HepG2 (cell line): ENCODE measurements around the gene PIM3. TPM values are rescaled to one million over a fixed set of nuclear protein-coding genes. Genes with fewer than 3 reads are reported as not detected.

ENCODE experiments used
- ATAD3A ChIP-seq: sonication (generic); formaldehyde crosslinking; IDR thresholded peaks from 2 replicates; pipeline ENCODE4 v1.4.0; 2020; ENCODE audit warnings: missing genetic modification reagents
- CAMTA2 ChIP-seq: sonication (generic); formaldehyde crosslinking; IDR thresholded peaks from 2 replicates; pipeline ENCODE4 v1.4.0; 2020; ENCODE audit warnings: mild to moderate bottlenecking, missing genetic modification reagents, borderline replicate concordance
- GATA4 ChIP-seq: sonication (generic); IDR thresholded peaks from 2 replicates; pipeline ENCODE4 v1.6.1; 2016; ENCODE audit warnings: antibody characterized with exemption, low read depth, borderline replicate concordance
- HDAC1 ChIP-seq: sonication (generic); formaldehyde crosslinking; IDR thresholded peaks from 2 replicates; pipeline ENCODE4 v1.5.1; 2020; ENCODE audit warnings: mild to moderate bottlenecking, missing genetic modification reagents
- HNRNPK ChIP-seq: fragments of 200-400 bp; formaldehyde crosslinking; IDR thresholded peaks from 2 replicates; pipeline ENCODE4 v1.6.1; 2018; ENCODE audit warnings: low read length, low read depth, moderate library complexity, mild to moderate bottlenecking; ENCODE audit not compliant: poor library complexity, severe bottlenecking
- HOXA3 ChIP-seq: sonication (generic); formaldehyde crosslinking; IDR thresholded peaks from 2 replicates; pipeline ENCODE4 v1.5.0; 2020; ENCODE audit warnings: missing genetic modification reagents
- NFYB ChIP-seq: sonication (generic); formaldehyde crosslinking; IDR thresholded peaks from 2 replicates; pipeline ENCODE4 v1.4.0; 2020; ENCODE audit warnings: missing genetic modification reagents
- POGZ ChIP-seq: sonication (generic); formaldehyde crosslinking; IDR thresholded peaks from 2 replicates; pipeline ENCODE4 v1.4.0; 2020; ENCODE audit warnings: mild to moderate bottlenecking, missing genetic modification reagents
- REPIN1 ChIP-seq: sonication (generic); formaldehyde crosslinking; IDR thresholded peaks from 2 replicates; pipeline ENCODE4 v1.8.0; 2022; ENCODE audit warnings: missing genetic modification reagents, low read depth, mild to moderate bottlenecking, borderline replicate concordance
- SRSF1 ChIP-seq: fragments of 200-400 bp; formaldehyde crosslinking; optimal IDR thresholded peaks from 2 replicates; pipeline ENCODE3; 2017; ENCODE audit warnings: mild to moderate bottlenecking, low read depth, low read length, moderate library complexity
- TSC22D2 ChIP-seq: sonication (generic); formaldehyde crosslinking; IDR thresholded peaks from 2 replicates; pipeline ENCODE4 v1.5.1; 2020; ENCODE audit warnings: missing genetic modification reagents, mild to moderate bottlenecking, borderline replicate concordance
- ZBTB14 ChIP-seq: sonication (generic); formaldehyde crosslinking; IDR thresholded peaks from 2 replicates; pipeline ENCODE4 v1.4.0; 2020; ENCODE audit warnings: missing genetic modification reagents
- ZBTB44 ChIP-seq: sonication (generic); formaldehyde crosslinking; IDR thresholded peaks from 2 replicates; pipeline ENCODE4 v1.4.0; 2020; ENCODE audit warnings: missing genetic modification reagents
- ZNF414 ChIP-seq: sonication (generic); formaldehyde crosslinking; IDR thresholded peaks from 2 replicates; pipeline ENCODE4 v1.5.0; 2020; ENCODE audit warnings: missing genetic modification reagents
- polyA plus RNA-seq, 8 experiments: library from polyadenylated mRNA; depleted of rRNA in 3 of 8; stranded (reverse) in 7 of 8; unstranded in 1 of 8; fragments of >200 nt; fragmentation: Illumina TruSeq in 4 of 8; extraction: Trizol in 4 of 8; gene quantifications; 2 replicates each; pipeline versions ENCODE4 v1.2.1 to v1.2.3, GENCODE V29; 2011 to 2016; ENCODE audit warnings: low read depth in 4 of 8, missing spikeins in 1 of 8, mixed read lengths in 1 of 8; ENCODE audit not compliant: insufficient read depth in 1 of 8
- total RNA-seq, 5 experiments: library from RNA; depleted of rRNA; stranded (reverse); fragments of >200 nt; fragmentation: Illumina TruSeq; extraction: Trizol; gene quantifications; 2 replicates each; pipeline ENCODE4 v1.2.3, GENCODE V29; 2016; ENCODE audit warnings: low read depth in 1 of 5

The PIM3 gene
- total and polyA plus RNA-seq, 2 of the 13 experiments (the other 11 are each of a cell fraction or from before 2014, with no cell fraction given), result 21.6 to 31.2 TPM

DNA sequence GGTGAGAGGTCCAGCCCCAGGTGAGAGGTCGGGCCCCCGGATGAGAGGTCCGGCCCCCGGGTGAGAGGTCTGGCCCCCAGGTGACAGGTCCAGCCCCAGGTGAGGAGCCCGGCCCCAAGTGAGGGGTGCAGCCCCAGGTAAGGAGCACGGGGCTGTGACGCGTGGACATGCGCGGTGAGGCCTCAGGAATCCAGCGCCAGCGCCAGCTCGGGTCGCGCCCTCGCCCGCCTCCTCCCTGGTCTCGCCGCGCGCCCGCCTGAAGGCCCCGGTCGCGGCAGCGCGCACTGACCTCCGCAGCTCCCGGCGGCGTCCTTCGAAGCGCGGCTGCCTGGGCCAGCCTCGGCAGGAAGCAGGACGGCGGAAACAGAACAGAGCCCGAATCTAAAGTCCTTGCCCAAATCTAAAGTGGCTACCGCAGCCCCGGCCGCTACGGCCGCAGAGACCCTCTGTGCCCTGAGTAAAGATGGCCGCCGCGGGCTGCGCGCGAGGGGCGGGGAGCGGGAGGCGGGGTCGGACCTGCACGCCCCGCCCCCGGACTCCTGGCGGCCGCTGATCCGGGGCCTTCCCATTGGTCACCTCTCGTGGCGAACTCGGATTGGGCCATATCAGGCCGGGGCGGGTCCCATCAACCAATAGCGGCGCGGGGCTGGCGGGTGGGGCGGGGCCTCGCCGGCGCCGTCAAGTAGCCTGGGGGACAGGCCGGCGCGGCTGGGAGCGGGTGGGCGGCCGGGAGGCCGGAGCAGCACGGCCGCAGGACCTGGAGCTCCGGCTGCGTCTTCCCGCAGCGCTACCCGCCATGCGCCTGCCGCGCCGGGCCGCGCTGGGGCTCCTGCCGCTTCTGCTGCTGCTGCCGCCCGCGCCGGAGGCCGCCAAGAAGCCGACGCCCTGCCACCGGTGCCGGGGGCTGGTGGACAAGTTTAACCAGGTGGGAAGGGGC, 42.3 kb upstream of the PIM3 start, which contains the start of the genes ALG12 and CRELD2 (continued):
- TF ChIP-seq GATA4, result 0 out of 2 replicates have a peak, but pooled peaks have one; percentile 3
- peak; percentile 59; the same call in 1 of the 2 replicates for TF ChIP-seq CAMTA2 (CRISPR knock-in tag)
- TF ChIP-seq POGZ (CRISPR knock-in tag), result peak; percentile 53; the same call in 1 of the 2 replicates
- TF ChIP-seq ZBTB44 (CRISPR knock-in tag), result no peak
- TF ChIP-seq HNRNPK, result peak; percentile 37
- TF ChIP-seq REPIN1 (CRISPR knock-in tag), result peak; percentile 66; the same call in 1 of the 2 replicates
- peak; percentile 82 for TF ChIP-seq NFYB
- peak; percentile 33; the same call in 1 of the 2 replicates for TF ChIP-seq TSC22D2 (CRISPR knock-in tag)
- peak; percentile 51; the same call in 1 of the 2 replicates for TF ChIP-seq HDAC1
- no peak for TF ChIP-seq ATAD3A
- TF ChIP-seq SRSF1, result peak; percentile 76
- TF ChIP-seq ZBTB14 (CRISPR knock-in tag), result peak; percentile 94
- TF ChIP-seq HOXA3, result peak; percentile 97
- peak; percentile 33; the same call in 1 of the 2 replicates for TF ChIP-seq ZNF414
- TF ChIP-seq, all 625 proteins: peak for 193
